ENCODE results near the gene RARB. TPM values are rescaled to one million over a fixed set of nuclear protein-coding genes. Genes with fewer than 3 reads are reported as not detected.

The RARB gene
- total RNA-seq = not detected
- polyA plus RNA-seq = under 1 TPM in 2 of 4 donors, not detected in 2; 0.12 to 0.20 TPM

DNA sequence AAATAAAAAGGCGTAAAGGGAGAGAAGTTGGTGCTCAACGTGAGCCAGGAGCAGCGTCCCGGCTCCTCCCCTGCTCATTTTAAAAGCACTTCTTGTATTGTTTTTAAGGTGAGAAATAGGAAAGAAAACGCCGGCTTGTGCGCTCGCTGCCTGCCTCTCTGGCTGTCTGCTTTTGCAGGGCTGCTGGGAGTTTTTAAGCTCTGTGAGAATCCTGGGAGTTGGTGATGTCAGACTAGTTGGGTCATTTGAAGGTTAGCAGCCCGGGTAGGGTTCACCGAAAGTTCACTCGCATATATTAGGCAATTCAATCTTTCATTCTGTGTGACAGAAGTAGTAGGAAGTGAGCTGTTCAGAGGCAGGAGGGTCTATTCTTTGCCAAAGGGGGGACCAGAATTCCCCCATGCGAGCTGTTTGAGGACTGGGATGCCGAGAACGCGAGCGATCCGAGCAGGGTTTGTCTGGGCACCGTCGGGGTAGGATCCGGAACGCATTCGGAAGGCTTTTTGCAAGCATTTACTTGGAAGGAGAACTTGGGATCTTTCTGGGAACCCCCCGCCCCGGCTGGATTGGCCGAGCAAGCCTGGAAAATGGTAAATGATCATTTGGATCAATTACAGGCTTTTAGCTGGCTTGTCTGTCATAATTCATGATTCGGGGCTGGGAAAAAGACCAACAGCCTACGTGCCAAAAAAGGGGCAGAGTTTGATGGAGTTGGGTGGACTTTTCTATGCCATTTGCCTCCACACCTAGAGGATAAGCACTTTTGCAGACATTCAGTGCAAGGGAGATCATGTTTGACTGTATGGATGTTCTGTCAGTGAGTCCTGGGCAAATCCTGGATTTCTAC is at the start of gene RARB:
Gene RARB, plus strand, starts transcription at position 322 of the 847 bp plus-strand sequence. Its CDS starts 469 bp downstream, at position 791.
- H3K4me1 ChIP-seq (ENCODE audit: control insufficient read depth, insufficient read depth, low read length, poor library complexity, severe bottlenecking) = no peaks in the 10 kb centered on the region
- H3K4me1 Mint-ChIP-seq = peaks cover 0 to 3% (median 0%) of the 10 kb centered on the region in 4 donors
- no peaks in the 10 kb centered on the region for H3K36me3 Mint-ChIP-seq
- peaks cover 38% of the 10 kb centered on the region for H3K27me3 Mint-ChIP-seq
- ATAC-seq (ENCODE audit: low read depth in 2 of 2) (no peak), DNase-seq (no peak)
- peak within 1 kb of the TSS in 1 of 4 donors; percentile 28 for H3K4me3 Mint-ChIP-seq
- peaks cover 0 to 5% (median 0%) of the 10 kb centered on the region in 7 donors for H3K9me3 Mint-ChIP-seq
- H3K27ac ChIP-seq (ENCODE audit: insufficient read depth, low read length, poor library complexity, severe bottlenecking) = no peak within 1 kb of the TSS
- no peaks in the 10 kb centered on the region for H3K36me3 ChIP-seq (ENCODE audit: control insufficient read depth, insufficient read depth, low read length)
- H3K27ac Mint-ChIP-seq = peak within 1 kb of the TSS in 1 of 3 donors; percentile 7
- peaks cover 14% of the 10 kb centered on the region for H3K27me3 ChIP-seq (ENCODE audit: control insufficient read depth, insufficient read depth, low read length)
- H3K9me3 ChIP-seq (ENCODE audit: control insufficient read depth in 2 of 2, low read length in 2 of 2) = no peaks in the 10 kb centered on the region
- H3K4me3 ChIP-seq (ENCODE audit: low read depth, low read length) = no peak within 1 kb of the TSS

DNA sequence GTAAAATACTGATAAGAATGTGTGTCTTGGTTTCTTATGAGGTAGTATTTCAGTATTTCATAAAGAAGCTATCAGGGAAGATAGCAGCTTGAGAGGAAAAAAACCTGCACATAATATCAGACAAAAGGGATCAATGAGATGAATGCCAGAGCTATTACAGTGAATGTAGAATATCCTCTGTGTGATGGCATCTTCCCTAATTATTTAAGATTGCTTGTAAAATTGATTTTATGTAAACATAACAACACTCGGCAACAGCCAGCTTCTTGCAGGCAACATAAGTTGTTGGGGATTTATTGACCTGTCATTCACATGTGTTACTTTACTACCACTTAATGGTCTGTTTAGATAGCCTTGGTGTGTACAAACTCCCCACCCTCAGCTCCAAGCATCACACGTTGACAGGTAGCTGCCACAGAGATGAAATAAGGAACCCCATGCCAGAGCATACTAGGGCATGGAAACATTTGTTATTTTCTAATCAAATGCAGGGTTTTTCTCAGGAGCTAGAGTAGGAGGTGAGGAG is 49.2 kb upstream of the RARB start:
- ATAC-seq (ENCODE audit: low read depth in 2 of 2) (no peak), DNase-seq (no peak)
- Histone ChIP-seq H3K27ac (ENCODE audit: insufficient read depth, low read length, poor library complexity, severe bottlenecking) (no peak overlapping the region), H3K4me3 (ENCODE audit: low read depth, low read length) (no peak overlapping the region), H3K9me3 (ENCODE audit: control insufficient read depth in 2 of 2, low read length in 2 of 2) (no peaks in the 10 kb centered on the region), H3K36me3 (ENCODE audit: control insufficient read depth, insufficient read depth, low read length) (no peaks in the 10 kb centered on the region), H3K27me3 (ENCODE audit: control insufficient read depth, insufficient read depth, low read length) (no peaks in the 10 kb centered on the region), H3K4me1 (ENCODE audit: control insufficient read depth, insufficient read depth, low read length, poor library complexity, severe bottlenecking) (no peaks in the 10 kb centered on the region)
- Mint-ChIP-seq H3K27me3 (no peaks in the 10 kb centered on the region), H3K9me3 (peaks cover 0 to 5% (median 1%) of the 10 kb centered on the region in 7 donors), H3K36me3 (no peaks in the 10 kb centered on the region), H3K27ac (no peak overlapping the region), H3K4me3 (no peak overlapping the region), H3K4me1 (no peaks in the 10 kb centered on the region)

DNA sequence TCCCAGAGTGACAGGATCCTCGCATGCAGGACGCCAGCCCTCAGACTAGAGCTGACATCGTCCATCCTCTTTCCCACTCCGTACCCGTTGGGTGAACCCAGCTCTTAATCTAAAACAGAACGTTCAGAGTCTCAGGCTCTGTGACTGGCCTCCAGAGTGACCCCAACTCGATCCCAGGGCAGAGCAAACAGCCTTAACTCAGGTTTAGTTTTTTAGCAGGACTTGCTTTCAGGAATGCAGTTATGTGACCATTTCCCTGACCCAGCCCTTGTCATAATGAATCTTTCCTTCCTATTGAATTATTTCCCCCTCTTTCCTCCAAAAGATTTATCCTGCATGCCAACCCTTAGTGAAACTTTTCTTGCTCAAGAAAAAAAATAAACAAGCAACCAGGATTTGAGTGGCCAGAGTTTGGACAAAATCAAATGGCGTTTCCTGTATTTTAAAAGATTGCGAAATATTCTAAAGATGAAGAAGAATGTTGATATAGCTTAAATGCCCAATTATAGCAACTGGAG is 47.8 kb upstream of the RARB start:
- Histone ChIP-seq H3K36me3 (ENCODE audit: control insufficient read depth, insufficient read depth, low read length) (no peaks in the 10 kb centered on the region), H3K4me3 (ENCODE audit: low read depth, low read length) (no peak overlapping the region), H3K9me3 (ENCODE audit: control insufficient read depth in 2 of 2, low read length in 2 of 2) (no peaks in the 10 kb centered on the region), H3K27me3 (ENCODE audit: control insufficient read depth, insufficient read depth, low read length) (no peaks in the 10 kb centered on the region), H3K27ac (ENCODE audit: insufficient read depth, low read length, poor library complexity, severe bottlenecking) (no peak overlapping the region), H3K4me1 (ENCODE audit: control insufficient read depth, insufficient read depth, low read length, poor library complexity, severe bottlenecking) (no peaks in the 10 kb centered on the region)
- no peaks in the 10 kb centered on the region for H3K36me3 Mint-ChIP-seq
- no peak for DNase-seq
- H3K27ac Mint-ChIP-seq = peak overlapping the region in 1 of 3 donors; percentile 27
- no peak overlapping the region for H3K4me3 Mint-ChIP-seq
- no peaks in the 10 kb centered on the region for H3K27me3 Mint-ChIP-seq
- ATAC-seq (ENCODE audit: low read depth in 2 of 2) = no peak
- H3K9me3 Mint-ChIP-seq = peaks cover 0 to 8% (median 3%) of the 10 kb centered on the region in 7 donors
- H3K4me1 Mint-ChIP-seq = no peaks in the 10 kb centered on the region

GRCh38 chr3:25381083-25381482 is 47.0 kb upstream of the RARB start:
- H3K27ac ChIP-seq (ENCODE audit: insufficient read depth, low read length, poor library complexity, severe bottlenecking) = no peak overlapping the region
- Mint-ChIP-seq H3K9me3 (peaks cover 0 to 10% (median 3%) of the 10 kb centered on the region in 7 donors), H3K4me1 (no peaks in the 10 kb centered on the region), H3K36me3 (no peaks in the 10 kb centered on the region), H3K27me3 (no peaks in the 10 kb centered on the region), H3K27ac (no peak overlapping the region), H3K4me3 (no peak overlapping the region)
- no peak for DNase-seq
- H3K4me3 ChIP-seq (ENCODE audit: low read depth, low read length) = no peak overlapping the region
- H3K9me3 ChIP-seq (ENCODE audit: control insufficient read depth in 2 of 2, low read length in 2 of 2) = no peaks in the 10 kb centered on the region
- no peaks in the 10 kb centered on the region for H3K36me3 ChIP-seq (ENCODE audit: control insufficient read depth, insufficient read depth, low read length)
- ATAC-seq (ENCODE audit: low read depth in 2 of 2) = no peak
- H3K27me3 ChIP-seq (ENCODE audit: control insufficient read depth, insufficient read depth, low read length) = no peaks in the 10 kb centered on the region
- H3K4me1 ChIP-seq (ENCODE audit: control insufficient read depth, insufficient read depth, low read length, poor library complexity, severe bottlenecking) = no peaks in the 10 kb centered on the region

- H3K36me3 ChIP-seq (ENCODE audit: control insufficient read depth, insufficient read depth, low read length) = no peaks in the 10 kb centered on the region
- peaks cover 0 to 2% (median 0%) of the 10 kb centered on the region in 4 donors for H3K4me1 Mint-ChIP-seq
- no peak for ATAC-seq (ENCODE audit: low read depth in 2 of 2)
- H3K4me3 ChIP-seq (ENCODE audit: low read depth, low read length) = no peak overlapping the region
- no peak overlapping the region for H3K4me3 Mint-ChIP-seq
- no peak overlapping the region for H3K27ac Mint-ChIP-seq
- H3K27ac ChIP-seq (ENCODE audit: insufficient read depth, low read length, poor library complexity, severe bottlenecking) = no peak overlapping the region
- peaks cover 0 to 10% (median 2%) of the 10 kb centered on the region in 7 donors for H3K9me3 Mint-ChIP-seq
- no peaks in the 10 kb centered on the region for H3K27me3 ChIP-seq (ENCODE audit: control insufficient read depth, insufficient read depth, low read length)
- no peaks in the 10 kb centered on the region for H3K27me3 Mint-ChIP-seq
- no peak for DNase-seq
- no peaks in the 10 kb centered on the region for H3K4me1 ChIP-seq (ENCODE audit: control insufficient read depth, insufficient read depth, low read length, poor library complexity, severe bottlenecking)
- H3K36me3 Mint-ChIP-seq = no peaks in the 10 kb centered on the region
- no peaks in the 10 kb centered on the region for H3K9me3 ChIP-seq (ENCODE audit: control insufficient read depth in 2 of 2, low read length in 2 of 2)
Observed at GRCh38 chr3:25384471-25384870, 43.6 kb upstream of the RARB start.

DNA sequence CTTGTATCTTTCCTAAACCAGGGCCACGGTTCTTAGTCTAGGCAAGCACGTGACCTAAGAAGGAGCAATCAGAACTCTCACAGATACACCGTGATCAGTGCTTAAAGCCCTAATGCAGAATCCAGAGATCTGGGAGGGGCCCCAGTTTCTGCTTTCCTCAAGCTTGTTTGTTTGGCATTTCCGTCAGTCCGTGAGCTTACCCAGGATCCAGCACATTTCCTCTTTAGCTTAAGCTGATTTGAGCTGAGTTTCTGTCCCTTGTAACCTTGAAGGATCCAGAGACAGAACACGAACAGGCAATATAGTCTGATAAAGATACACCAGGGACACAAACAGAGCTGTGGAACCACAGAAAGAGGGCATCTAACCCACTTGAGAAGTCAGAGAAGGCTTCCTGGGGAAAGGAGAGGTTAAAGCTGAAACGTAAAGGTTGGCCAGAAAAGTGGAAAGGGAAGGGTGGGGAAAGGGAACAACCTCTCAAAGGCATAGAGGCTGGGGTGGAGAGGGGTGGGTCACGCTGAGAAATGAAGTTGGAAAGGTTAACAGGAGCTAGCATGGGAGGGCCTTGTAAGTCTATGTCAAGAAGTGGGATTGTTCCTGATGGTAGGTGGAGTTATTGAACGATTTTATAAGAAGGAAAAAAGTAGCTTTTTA is 42.1 kb upstream of the RARB start:
- no peak overlapping the region for H3K27ac ChIP-seq (ENCODE audit: insufficient read depth, low read length, poor library complexity, severe bottlenecking)
- Mint-ChIP-seq H3K27me3 (no peaks in the 10 kb centered on the region), H3K27ac (no peak overlapping the region), H3K9me3 (peaks cover 0 to 5% (median 1%) of the 10 kb centered on the region in 7 donors), H3K36me3 (no peaks in the 10 kb centered on the region), H3K4me3 (no peak overlapping the region), H3K4me1 (peaks cover 0 to 2% (median 0%) of the 10 kb centered on the region in 4 donors)
- DNase-seq (no peak), ATAC-seq (ENCODE audit: low read depth in 2 of 2) (no peak)
- no peaks in the 10 kb centered on the region for H3K9me3 ChIP-seq (ENCODE audit: control insufficient read depth in 2 of 2, low read length in 2 of 2)
- no peaks in the 10 kb centered on the region for H3K4me1 ChIP-seq (ENCODE audit: control insufficient read depth, insufficient read depth, low read length, poor library complexity, severe bottlenecking)
- no peaks in the 10 kb centered on the region for H3K36me3 ChIP-seq (ENCODE audit: control insufficient read depth, insufficient read depth, low read length)
- no peaks in the 10 kb centered on the region for H3K27me3 ChIP-seq (ENCODE audit: control insufficient read depth, insufficient read depth, low read length)
- no peak overlapping the region for H3K4me3 ChIP-seq (ENCODE audit: low read depth, low read length)

DNA sequence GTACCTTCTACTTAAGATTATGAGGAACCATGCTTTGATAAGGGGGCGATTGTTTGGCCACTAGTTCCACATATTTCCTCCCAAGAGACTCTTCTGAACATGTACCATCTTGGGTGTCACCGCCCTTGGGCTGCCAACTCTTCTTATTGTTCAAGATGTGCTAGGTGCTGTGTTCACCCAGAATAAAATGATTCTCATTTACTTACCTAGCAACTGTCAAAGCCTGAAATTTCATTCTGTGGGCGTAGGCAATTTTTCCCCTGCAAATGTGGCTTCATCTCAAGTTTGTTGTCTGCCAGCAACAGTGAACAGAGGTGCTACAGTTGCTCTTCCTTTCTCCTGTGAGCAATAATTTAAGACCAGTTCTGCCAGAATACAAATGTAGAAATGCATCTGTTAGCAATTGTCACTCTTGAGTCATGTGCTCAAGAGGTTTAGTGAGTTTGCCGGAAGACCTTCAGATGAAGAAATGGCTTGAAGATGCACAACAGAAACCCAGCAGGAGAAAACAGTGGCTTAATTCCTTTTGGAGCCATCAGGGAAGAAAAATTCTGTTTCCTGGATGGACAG is 41.3 kb upstream of the RARB start:
- H3K9me3 ChIP-seq (ENCODE audit: control insufficient read depth in 2 of 2, low read length in 2 of 2) = no peaks in the 10 kb centered on the region
- ATAC-seq (ENCODE audit: low read depth in 2 of 2) (no peak), DNase-seq (no peak)
- H3K4me1 ChIP-seq (ENCODE audit: control insufficient read depth, insufficient read depth, low read length, poor library complexity, severe bottlenecking) = no peaks in the 10 kb centered on the region
- H3K36me3 ChIP-seq (ENCODE audit: control insufficient read depth, insufficient read depth, low read length) = no peaks in the 10 kb centered on the region
- no peak overlapping the region for H3K27ac ChIP-seq (ENCODE audit: insufficient read depth, low read length, poor library complexity, severe bottlenecking)
- Mint-ChIP-seq H3K4me1 (peaks cover 0 to 2% (median 0%) of the 10 kb centered on the region in 4 donors), H3K4me3 (no peak overlapping the region), H3K27me3 (no peaks in the 10 kb centered on the region), H3K9me3 (peaks cover 0 to 8% (median 2%) of the 10 kb centered on the region in 7 donors), H3K36me3 (no peaks in the 10 kb centered on the region), H3K27ac (no peak overlapping the region)
- H3K27me3 ChIP-seq (ENCODE audit: control insufficient read depth, insufficient read depth, low read length) = no peaks in the 10 kb centered on the region
- H3K4me3 ChIP-seq (ENCODE audit: low read depth, low read length) = no peak overlapping the region

Data from CD4-positive, CD25-positive, alpha-beta regulatory T cell (primary cell).